Measurements from ENCODE around the gene ADAMTS2. TPM values are rescaled to one million over a fixed set of nuclear protein-coding genes. Genes with fewer than 3 reads are reported as not detected.
A peak's percentile ranks its signal among the peaks of the same experiment; 100 is the strongest.

Gene ADAMTS2
- total and polyA plus RNA-seq, 10 donors: 4.0 to 101 (median 47.5) TPM

DNA sequence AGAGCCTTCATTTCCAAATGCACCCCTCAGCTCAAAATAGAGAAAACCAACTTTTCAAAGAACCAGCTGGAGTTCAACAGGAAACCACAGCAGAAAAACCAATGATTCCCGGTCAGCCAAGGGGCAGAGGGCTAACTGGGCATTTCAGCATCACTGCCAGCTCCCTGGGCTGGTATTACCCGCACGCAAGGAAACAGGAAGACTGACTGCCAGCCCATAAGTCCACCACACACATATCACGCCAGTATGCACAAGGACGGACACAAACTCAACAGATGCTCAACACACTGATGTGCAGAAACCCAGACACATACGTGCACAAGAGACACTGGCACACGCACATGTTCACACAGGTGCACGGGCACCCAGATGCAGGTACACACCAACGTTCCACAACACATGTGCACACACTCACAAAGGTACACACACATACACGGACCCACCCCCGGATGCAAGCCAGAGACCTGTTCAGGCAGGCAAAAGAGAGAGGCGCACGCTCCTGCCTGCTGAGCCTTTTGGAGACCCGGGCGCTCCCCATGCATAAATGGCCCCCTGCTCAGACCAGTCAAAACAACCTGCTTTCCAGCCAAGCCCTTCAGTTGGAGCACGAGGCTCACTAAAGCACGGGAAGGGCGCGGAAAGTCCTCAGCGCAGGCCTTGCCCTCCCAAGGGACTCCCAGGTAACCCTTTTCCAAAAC is 2.1 kb downstream of the ADAMTS2 start:
- WGBS, 5 donors: 20 to 33% (median 27%) methylated on average over 14 to 20 of the region's 20 CpGs
- H3K4me1 ChIP-seq: peaks cover 8 to 48% (median 33%) of the 10 kb centered on the region in 6 donors
- peaks cover 0 to 100% (median 43%) of the 10 kb centered on the region in 7 donors for H3K27me3 ChIP-seq (replicated peaks in 1 of 7)
- peak; percentile 42 for DNase-seq
- H3K27ac ChIP-seq: peak overlapping the region in 2 of 8 donors; percentile 77 to 88
- intact Hi-C loops (cut with DNase I; ENCODE audit: low total_unique reads): no loop called here
- H3K36me3 ChIP-seq: peaks cover 0 to 28% (median 0%) of the 10 kb centered on the region in 6 donors
- H3K9me3 ChIP-seq: no peaks in the 10 kb centered on the region
- no peak for TF ChIP-seq POLR2AphosphoS5 (IDR thresholded peaks at IDR 0.05)
- TF ChIP-seq, protein P1, sequence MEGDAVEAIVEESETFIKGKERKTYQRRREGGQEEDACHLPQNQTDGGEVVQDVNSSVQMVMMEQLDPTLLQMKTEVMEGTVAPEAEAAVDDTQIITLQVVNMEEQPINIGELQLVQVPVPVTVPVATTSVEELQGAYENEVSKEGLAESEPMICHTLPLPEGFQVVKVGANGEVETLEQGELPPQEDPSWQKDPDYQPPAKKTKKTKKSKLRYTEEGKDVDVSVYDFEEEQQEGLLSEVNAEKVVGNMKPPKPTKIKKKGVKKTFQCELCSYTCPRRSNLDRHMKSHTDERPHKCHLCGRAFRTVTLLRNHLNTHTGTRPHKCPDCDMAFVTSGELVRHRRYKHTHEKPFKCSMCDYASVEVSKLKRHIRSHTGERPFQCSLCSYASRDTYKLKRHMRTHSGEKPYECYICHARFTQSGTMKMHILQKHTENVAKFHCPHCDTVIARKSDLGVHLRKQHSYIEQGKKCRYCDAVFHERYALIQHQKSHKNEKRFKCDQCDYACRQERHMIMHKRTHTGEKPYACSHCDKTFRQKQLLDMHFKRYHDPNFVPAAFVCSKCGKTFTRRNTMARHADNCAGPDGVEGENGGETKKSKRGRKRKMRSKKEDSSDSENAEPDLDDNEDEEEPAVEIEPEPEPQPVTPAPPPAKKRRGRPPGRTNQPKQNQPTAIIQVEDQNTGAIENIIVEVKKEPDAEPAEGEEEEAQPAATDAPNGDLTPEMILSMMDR (IDR thresholded peaks at IDR 0.05 in 8 of 11, conservative IDR thresholded peaks at IDR 0.05 in 3 of 11): no peak
- TF ChIP-seq POLR2A (IDR thresholded peaks at IDR 0.05): no peak
- peak overlapping the region; percentile 34 to 73 (median 51) for H3K4me3 ChIP-seq

DNA sequence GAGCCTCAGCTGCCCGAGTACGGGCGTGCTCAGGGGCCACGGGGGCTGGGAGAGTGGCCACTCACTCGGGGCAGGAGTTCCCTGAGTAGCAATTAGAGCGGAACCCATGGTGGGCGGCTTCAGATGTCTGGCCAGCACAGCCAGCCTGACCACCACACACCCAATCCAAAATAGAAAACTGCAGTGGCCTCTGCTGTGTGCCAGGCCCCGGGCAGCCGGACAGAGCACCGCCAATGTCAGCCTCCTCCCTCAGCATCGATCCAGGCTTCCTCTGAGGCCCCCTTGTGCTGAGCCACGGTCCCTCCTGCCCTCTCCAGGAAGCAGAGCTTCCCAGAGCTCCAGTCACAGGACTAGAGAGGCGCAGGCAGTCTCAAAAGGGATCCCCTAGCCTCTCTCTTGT is 2.7 kb downstream of the ADAMTS2 start:
- Histone ChIP-seq H3K27ac (no peak overlapping the region), H3K27me3 (replicated peaks in 1 of 7) (peaks cover 0 to 95% (median 43%) of the 10 kb centered on the region in 7 donors), H3K4me1 (peaks cover 8 to 48% (median 33%) of the 10 kb centered on the region in 6 donors), H3K36me3 (peaks cover 0 to 34% (median 0%) of the 10 kb centered on the region in 6 donors), H3K4me3 (peak overlapping the region; percentile 4 to 73 (median 51)), H3K9me3 (no peaks in the 10 kb centered on the region)
- peak; percentile 71 for DNase-seq
- intact Hi-C loops (cut with DNase I; ENCODE audit: low total_unique reads): no loop called here
- 35 to 46% (median 42%) methylated on average over 12 to 13 of the region's 13 CpGs for WGBS, 5 donors
- TF ChIP-seq POLR2AphosphoS5 (IDR thresholded peaks at IDR 0.05): peak in 1 of 3 donors; percentile 24
- TF ChIP-seq POLR2A (IDR thresholded peaks at IDR 0.05): no peak
- TF ChIP-seq, protein P1 (IDR thresholded peaks at IDR 0.05 in 8 of 11, conservative IDR thresholded peaks at IDR 0.05 in 3 of 11): peak in 5 of 11 experiments; percentile 11 to 35 (median 24)

DNA sequence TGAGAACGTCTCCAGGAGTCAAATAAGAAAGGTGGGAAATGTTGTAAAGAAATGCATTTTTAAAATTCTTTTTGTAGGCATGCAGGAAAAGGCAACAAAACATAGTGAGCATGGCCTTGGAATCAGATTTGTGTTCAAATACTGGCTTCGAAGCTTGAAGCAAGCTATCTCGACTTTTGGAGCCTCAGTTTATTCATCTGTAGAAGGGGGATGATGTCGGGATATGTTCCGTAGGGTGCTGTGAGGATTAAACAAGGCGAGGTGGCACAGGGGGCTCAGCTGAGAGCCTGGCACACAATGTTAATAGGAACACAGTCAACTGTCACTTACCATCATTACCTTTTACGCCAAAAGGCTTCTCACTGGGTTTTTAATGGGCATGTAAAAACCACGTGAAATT is 4.8 kb downstream of the ADAMTS2 start:
- Histone ChIP-seq H3K27me3 (replicated peaks in 1 of 7) (peaks cover 0 to 74% (median 32%) of the 10 kb centered on the region in 7 donors), H3K36me3 (peaks cover 0 to 49% (median 0%) of the 10 kb centered on the region in 6 donors), H3K4me1 (peaks cover 8 to 45% (median 27%) of the 10 kb centered on the region in 6 donors), H3K4me3 (no peak overlapping the region), H3K27ac (no peak overlapping the region), H3K9me3 (no peaks in the 10 kb centered on the region)
- DNase-seq: peak; percentile 16
- TF ChIP-seq POLR2A (IDR thresholded peaks at IDR 0.05) (no peak), POLR2AphosphoS5 (IDR thresholded peaks at IDR 0.05) (no peak)
- TF ChIP-seq, protein P1 (IDR thresholded peaks at IDR 0.05 in 8 of 11, conservative IDR thresholded peaks at IDR 0.05 in 3 of 11): no peak
- intact Hi-C loops (cut with DNase I; ENCODE audit: low total_unique reads): no loop called here
- WGBS, 5 donors: 84 to 87% (median 85%) methylated on average over 8 of the region's 8 CpGs

DNA sequence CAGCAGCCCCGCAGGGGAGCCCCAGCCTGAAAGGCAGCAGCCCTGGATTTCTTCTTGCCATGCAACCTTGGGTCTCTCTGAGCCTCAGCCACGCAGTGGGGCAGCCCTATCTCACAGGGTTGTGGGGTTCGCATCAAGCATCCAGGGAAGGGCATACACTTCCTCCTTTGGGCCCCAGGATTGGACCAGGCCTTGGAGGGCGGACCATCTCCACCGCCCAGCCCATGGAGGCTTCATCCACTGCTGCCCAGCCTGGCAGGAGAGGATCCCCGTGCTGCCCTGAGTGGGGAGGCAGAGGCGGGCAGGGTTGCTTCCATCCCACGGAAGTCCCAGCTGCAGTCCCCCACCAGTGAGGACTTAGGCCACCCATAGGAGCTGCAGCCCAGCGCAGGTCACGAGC is 5.3 kb downstream of the ADAMTS2 start:
- WGBS, 5 donors: 66 to 95% (median 87%) methylated on average over 6 to 10 of the region's 10 CpGs
- Histone ChIP-seq H3K9me3 (no peaks in the 10 kb centered on the region), H3K27me3 (replicated peaks in 1 of 7) (peaks cover 0 to 69% (median 29%) of the 10 kb centered on the region in 7 donors), H3K27ac (no peak overlapping the region), H3K36me3 (peaks cover 0 to 49% (median 0%) of the 10 kb centered on the region in 6 donors), H3K4me1 (peaks cover 8 to 42% (median 26%) of the 10 kb centered on the region in 6 donors), H3K4me3 (no peak overlapping the region)
- TF ChIP-seq, protein P1 (IDR thresholded peaks at IDR 0.05 in 8 of 11, conservative IDR thresholded peaks at IDR 0.05 in 3 of 11): no peak
- TF ChIP-seq POLR2AphosphoS5 (IDR thresholded peaks at IDR 0.05): peak in 1 of 3 donors; percentile 18
- intact Hi-C loops (cut with DNase I; ENCODE audit: low total_unique reads): no loop called here
- peak; percentile 72 for DNase-seq
